OCI-LY7 (cell line): ENCODE measurements around the gene FAM13A. TPM values are rescaled to one million over a fixed set of nuclear protein-coding genes. Genes with fewer than 3 reads are reported as not detected.

Experiments
- BruUV-seq: library from RNA; stranded (reverse); fragments of 400-500 nt; replicated peaks from 2 replicates; lab custom pipeline; 2021; lab: Mats Ljungman, UMichigan
- CTCF ChIA-PET: fragments of 300-600 bp; sonication (Branson Sonifier 250); formaldehyde crosslinking; loops from one replicate; lab custom pipeline; 2022; ENCODE audit warnings: antibody characterized with exemption; ENCODE audit not compliant: unreplicated experiment; lab: Charles Lee
- POLR2A ChIA-PET: fragments of 300-600 bp; sonication (Branson Sonifier 250); formaldehyde crosslinking; loops from one replicate; lab custom pipeline; 2022; ENCODE audit warnings: antibody characterized with exemption; lab: Charles Lee
- DNase-seq: peaks from one replicate; pipeline ENCODE4 v3.0.0-alpha.2; 2015; ENCODE audit warnings: low spot score
- H2AFZ ChIP-seq: fragments of 200-600 bp; sonication (generic), shearing (Covaris generic); 2 replicates; pipeline ENCODE4 v1.6.1; 2014; ENCODE audit warnings: mild to moderate bottlenecking, antibody characterized with exemption, low read length, moderate library complexity
- H3K27ac ChIP-seq: fragments of 200-600 bp; sonication (generic); 2 replicates; pipeline ENCODE4 v1.5.1; 2014; ENCODE audit warnings: mixed run types, low read depth, mild to moderate bottlenecking, moderate library complexity, low read length, inconsistent platforms; ENCODE audit not compliant: poor library complexity, severe bottlenecking
- H3K36me3 ChIP-seq: fragments of 200-600 bp; sonication (generic); 2 replicates; pipeline ENCODE4 v1.6.1; 2014; ENCODE audit warnings: mild to moderate bottlenecking, antibody characterized with exemption, low read length, moderate library complexity, mixed read lengths; ENCODE audit not compliant: insufficient read depth
- H3K4me1 ChIP-seq: fragments of 200-600 bp; sonication (generic); 2 replicates; pipeline ENCODE4 v1.5.1; 2014; ENCODE audit warnings: mild to moderate bottlenecking, low read length; ENCODE audit not compliant: insufficient read depth, poor library complexity, severe bottlenecking
- H3K4me2 ChIP-seq: fragments of 200-600 bp; sonication (generic); 2 replicates; pipeline ENCODE4 v1.6.1; 2014; ENCODE audit warnings: mild to moderate bottlenecking, low read length
- H3K4me3 ChIP-seq: fragments of 200-600 bp; sonication (generic); 2 replicates; pipeline ENCODE4 v1.5.1; 2014; ENCODE audit warnings: mild to moderate bottlenecking, low read depth, low read length; ENCODE audit not compliant: poor library complexity, severe bottlenecking
- H3K79me2 ChIP-seq: fragments of 200-600 bp; sonication (generic); 2 replicates; pipeline ENCODE4 v1.6.1; 2016; ENCODE audit warnings: low read depth, mild to moderate bottlenecking, low read length, moderate library complexity, mixed read lengths; ENCODE audit not compliant: insufficient read depth
- H3K9me2 ChIP-seq: fragments of 200-600 bp; sonication (generic); 2 replicates; pipeline ENCODE4 v1.6.1; 2016; ENCODE audit warnings: mild to moderate bottlenecking, low read length, mixed read lengths; ENCODE audit not compliant: insufficient read depth
- H3K9me3 ChIP-seq: fragments of 200-600 bp; sonication (generic); 2 replicates; pipeline ENCODE4 v1.6.1; 2014; ENCODE audit warnings: mild to moderate bottlenecking, mixed run types, low read length, mixed read lengths
- H4K20me1 ChIP-seq: fragments of 200-600 bp; sonication (generic); 2 replicates; pipeline ENCODE4 v1.6.1; 2014; ENCODE audit warnings: mild to moderate bottlenecking, antibody characterized with exemption, low read length, moderate library complexity, mixed read lengths; ENCODE audit not compliant: insufficient read depth
- CTCF ChIP-seq: fragments of 200-600 bp; sonication (generic); conservative IDR thresholded peaks from 2 replicates; pipeline ENCODE4 v1.5.1; 2014; ENCODE audit warnings: mild to moderate bottlenecking, antibody characterized with exemption, low read length, moderate library complexity, mixed read lengths
- EZH2phosphoT487 ChIP-seq: fragments of 200-600 bp; sonication (generic); IDR thresholded peaks from 2 replicates; pipeline ENCODE4 v1.6.1; 2018; ENCODE audit warnings: low read depth, borderline replicate concordance, mild to moderate bottlenecking, mixed run types, antibody characterized with exemption, low read length, moderate library complexity, mixed read lengths
- intact Hi-C: fragments of 100-400 bp; cut with micrococcal nuclease; formaldehyde crosslinking; loops from one replicate; pipeline ENCODE4 v1.10.0; 2022; ENCODE audit not compliant: unreplicated experiment
- total RNA-seq, 2 experiments: library from RNA; depleted of rRNA in 1 of 2; stranded (reverse); fragments of >200 nt in 1 of 2; shearing (Covaris generic) in 1 of 2; gene quantifications; 2 replicates each; pipeline ENCODE4 v1.2.3, GENCODE V29; 2014 to 2022

Gene FAM13A
- total RNA-seq, 2 experiments from 2014 or later: not detected

- no peak for TF ChIP-seq EZH2phosphoT487
- TF ChIP-seq CTCF: no peak
- H3K27ac ChIP-seq: no peak overlapping the region
- POLR2A ChIA-PET: no interaction called here
- H4K20me1 ChIP-seq: no peaks in the 10 kb centered on the region
- CTCF ChIA-PET: no interaction called here
- H2AFZ ChIP-seq: no peak overlapping the region
- H3K79me2 ChIP-seq: no peaks in the 10 kb centered on the region
- DNase-seq: no peak
- no peaks in the 10 kb centered on the region for H3K9me3 ChIP-seq
- H3K4me2 ChIP-seq: no peak overlapping the region
- intact Hi-C loops: no loop called here
- H3K36me3 ChIP-seq: no peaks in the 10 kb centered on the region
- no peaks in the 10 kb centered on the region for H3K4me1 ChIP-seq
- H3K9me2 ChIP-seq: no peaks in the 10 kb centered on the region
- no peak overlapping the region for H3K4me3 ChIP-seq
- no TSS peak for BruUV-seq
Measured at GRCh38 chr4:88752076-88752463, 304.9 kb downstream of the FAM13A start.

GRCh38 chr4:88751258-88752075 is 305.5 kb downstream of the FAM13A start:
- DNase-seq: no peak
- H3K9me2 ChIP-seq: no peaks in the 10 kb centered on the region
- no peaks in the 10 kb centered on the region for H3K4me1 ChIP-seq
- no peaks in the 10 kb centered on the region for H3K36me3 ChIP-seq
- no peak overlapping the region for H3K27ac ChIP-seq
- no peaks in the 10 kb centered on the region for H3K9me3 ChIP-seq
- no TSS peak for BruUV-seq
- TF ChIP-seq CTCF: no peak
- TF ChIP-seq EZH2phosphoT487: no peak
- H3K4me2 ChIP-seq: no peak overlapping the region
- no peaks in the 10 kb centered on the region for H3K79me2 ChIP-seq
- no peaks in the 10 kb centered on the region for H4K20me1 ChIP-seq
- H2AFZ ChIP-seq: no peak overlapping the region
- ChIA-PET POLR2A (no interaction called here), CTCF (no interaction called here)
- H3K4me3 ChIP-seq: no peak overlapping the region
- intact Hi-C loops: no loop called here

GRCh38 chr4:88750369-88750768 is 306.6 kb downstream of the FAM13A start:
- Histone ChIP-seq H3K79me2 (no peaks in the 10 kb centered on the region), H3K27ac (no peak overlapping the region), H4K20me1 (no peaks in the 10 kb centered on the region), H3K36me3 (no peaks in the 10 kb centered on the region), H3K4me3 (no peak overlapping the region), H3K9me2 (no peaks in the 10 kb centered on the region), H3K4me2 (no peak overlapping the region), H3K4me1 (no peaks in the 10 kb centered on the region), H2AFZ (no peak overlapping the region), H3K9me3 (no peaks in the 10 kb centered on the region)
- TF ChIP-seq EZH2phosphoT487 (no peak), CTCF (no peak)
- DNase-seq: no peak
- ChIA-PET CTCF (no interaction called here), POLR2A (no interaction called here)
- intact Hi-C loops: no loop called here
- no TSS peak for BruUV-seq
